ENCODE measurements around the gene CACNA2D3.

DNA sequence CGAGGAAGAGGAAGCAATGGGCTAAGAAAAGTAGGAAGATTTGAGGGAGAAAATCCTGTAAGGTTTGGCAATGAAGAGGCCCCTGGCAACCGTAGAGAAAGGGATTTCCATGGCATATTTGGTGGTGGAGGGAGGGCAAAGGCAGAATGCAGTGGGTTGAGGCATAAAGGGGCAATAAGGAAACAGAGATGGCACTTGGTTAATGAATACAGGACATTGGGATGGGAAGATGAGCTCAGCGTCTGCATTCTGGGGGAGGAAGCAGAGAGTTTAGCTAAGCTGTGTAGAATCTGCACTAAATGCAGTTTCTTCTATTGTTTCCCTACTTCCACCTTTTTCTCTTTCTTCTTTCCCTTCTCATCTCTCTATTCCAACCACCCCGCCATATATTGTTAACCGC, 721.9 kb downstream of the CACNA2D3 start:
- TF ChIP-seq, protein P1, sequence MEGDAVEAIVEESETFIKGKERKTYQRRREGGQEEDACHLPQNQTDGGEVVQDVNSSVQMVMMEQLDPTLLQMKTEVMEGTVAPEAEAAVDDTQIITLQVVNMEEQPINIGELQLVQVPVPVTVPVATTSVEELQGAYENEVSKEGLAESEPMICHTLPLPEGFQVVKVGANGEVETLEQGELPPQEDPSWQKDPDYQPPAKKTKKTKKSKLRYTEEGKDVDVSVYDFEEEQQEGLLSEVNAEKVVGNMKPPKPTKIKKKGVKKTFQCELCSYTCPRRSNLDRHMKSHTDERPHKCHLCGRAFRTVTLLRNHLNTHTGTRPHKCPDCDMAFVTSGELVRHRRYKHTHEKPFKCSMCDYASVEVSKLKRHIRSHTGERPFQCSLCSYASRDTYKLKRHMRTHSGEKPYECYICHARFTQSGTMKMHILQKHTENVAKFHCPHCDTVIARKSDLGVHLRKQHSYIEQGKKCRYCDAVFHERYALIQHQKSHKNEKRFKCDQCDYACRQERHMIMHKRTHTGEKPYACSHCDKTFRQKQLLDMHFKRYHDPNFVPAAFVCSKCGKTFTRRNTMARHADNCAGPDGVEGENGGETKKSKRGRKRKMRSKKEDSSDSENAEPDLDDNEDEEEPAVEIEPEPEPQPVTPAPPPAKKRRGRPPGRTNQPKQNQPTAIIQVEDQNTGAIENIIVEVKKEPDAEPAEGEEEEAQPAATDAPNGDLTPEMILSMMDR (IDR thresholded peaks at IDR 0.05), result no peak
- TF ChIP-seq POLR2A (IDR thresholded peaks at IDR 0.05), result no peak
- TF ChIP-seq POLR2AphosphoS5 (IDR thresholded peaks at IDR 0.05; ENCODE audit: insufficient read depth in 1 of 2, low read depth in 1 of 2), result no peak
